Breast epithelium (tissue), 4 donors: ENCODE measurements around the gene MAPK1. TPM values are rescaled to one million over a fixed set of nuclear protein-coding genes. Genes with fewer than 3 reads are reported as not detected.
"Not testable (repeated sequence)": the region's sequence is repeated elsewhere in the genome, so short reads cannot be mapped to it uniquely, and the experiment has no call there.

Experiments
- DNase-seq, 2 donors: peaks; one replicate each; pipeline ENCODE4 v3.0.0-alpha.2; 2019; ENCODE audit warnings: low spot score in 2 of 2
- H3K27ac ChIP-seq, 2 donors: fragments of 200-600 bp; sonication (generic) in 1 of 2; one replicate each; pipeline ENCODE4 v1.5.1; 2016 to 2019; ENCODE audit warnings: mild to moderate bottlenecking in 1 of 2
- H3K27me3 ChIP-seq, 2 donors: fragments of 200-600 bp; sonication (generic) in 1 of 2; one replicate each; pipeline versions ENCODE4 v1.5.1 to v1.6.0; 2017 to 2019; ENCODE audit warnings: control low read depth in 1 of 2, mild to moderate bottlenecking in 1 of 2
- H3K36me3 ChIP-seq: fragments of 200-600 bp; one replicate; pipeline ENCODE4 v1.5.1; 2019
- H3K4me1 ChIP-seq, 2 donors: fragments of 200-600 bp; sonication (generic); one replicate each; pipeline ENCODE4 v1.5.1; 2016 to 2019; ENCODE audit warnings: control low read depth in 1 of 2
- H3K4me3 ChIP-seq, 3 donors: fragments of 200-600 bp; sonication (generic); 1 replicate in 2 of 3; 2 replicates in 1 of 3; pipeline ENCODE4 v1.5.1; 2016 to 2019; ENCODE audit warnings: mild to moderate bottlenecking in 3 of 3, moderate library complexity in 2 of 3
- H3K9me3 ChIP-seq, 2 donors: fragments of 200-600 bp; sonication (generic) in 1 of 2; one replicate each; pipeline ENCODE4 v1.5.1; 2016 to 2019; ENCODE audit warnings: control low read depth in 1 of 2
- CTCF ChIP-seq, 3 donors: fragments of 450-650 bp; IDR thresholded peaks; one replicate each; pipeline ENCODE4 v1.5.1; 2016 to 2017; ENCODE audit warnings: antibody characterized with exemption in 3 of 3, mild to moderate bottlenecking in 3 of 3, moderate library complexity in 3 of 3
- POLR2A ChIP-seq: fragments of 450-650 bp; IDR thresholded peaks from one replicate; pipeline ENCODE4 v1.6.1; 2016; ENCODE audit warnings: antibody characterized with exemption, mild to moderate bottlenecking, moderate library complexity
- POLR2AphosphoS5 ChIP-seq, 3 donors: sonication (generic); formaldehyde crosslinking; IDR thresholded peaks; one replicate each; pipeline ENCODE4 v1.6.1; 2017; ENCODE audit warnings: antibody characterized with exemption in 3 of 3
- intact Hi-C: fragments of 100-400 bp; cut with DNase I; formaldehyde crosslinking; loops from one replicate; pipeline ENCODE4 v1.15.1; 2023; ENCODE audit warnings: low total_unique reads
- total RNA-seq, 3 donors: library from RNA; depleted of rRNA; stranded (reverse); fragments of >200 nt; gene quantifications; one replicate each; pipeline ENCODE4 v1.1.0, GENCODE V29; 2016

MAPK1 gene
- total RNA-seq, 3 donors from 2014 or later: 43.3 to 49.9 (median 44.0) TPM

GRCh38 chr22:21796863-21797262 is 70.6 kb downstream of the MAPK1 start:
- TF ChIP-seq CTCF (IDR thresholded peaks at IDR 0.05): no peak
- TF ChIP-seq POLR2A: no peak
- TF ChIP-seq POLR2AphosphoS5 (IDR thresholded peaks at IDR 0.05): no peak
- Histone ChIP-seq H3K4me1 (no peaks in the 10 kb centered on the region), H3K27ac (no peak overlapping the region), H3K27me3 (no peaks in the 10 kb centered on the region), H3K4me3 (no peak overlapping the region), H3K9me3 (no peaks in the 10 kb centered on the region), H3K36me3 (no peaks in the 10 kb centered on the region)
- no peak for DNase-seq
- intact Hi-C loops: no loop called here

- no peak for DNase-seq
- no peak overlapping the region for H3K27ac ChIP-seq
- no peaks in the 10 kb centered on the region for H3K9me3 ChIP-seq
- intact Hi-C loops: no loop called here
- H3K36me3 ChIP-seq: no peaks in the 10 kb centered on the region
- H3K4me3 ChIP-seq: no peak overlapping the region
- no peaks in the 10 kb centered on the region for H3K27me3 ChIP-seq
- no peaks in the 10 kb centered on the region for H3K4me1 ChIP-seq
- TF ChIP-seq POLR2AphosphoS5 (IDR thresholded peaks at IDR 0.05) (no peak), CTCF (IDR thresholded peaks at IDR 0.05) (no peak), POLR2A (no peak)
These were observed 71.2 kb downstream of the MAPK1 start for GRCh38 chr22:21796231-21796630.

GRCh38 chr22:21793716-21794115 is 73.7 kb downstream of the MAPK1 start:
- H3K9me3 ChIP-seq, DNase-seq, H3K27me3 ChIP-seq, intact Hi-C loops, H3K36me3 ChIP-seq, H3K4me1 ChIP-seq, H3K4me3 ChIP-seq, H3K27ac ChIP-seq: not testable (repeated sequence)

- DNase-seq: no peak
- H3K36me3 ChIP-seq: no peaks in the 10 kb centered on the region
- no peaks in the 10 kb centered on the region for H3K4me1 ChIP-seq
- no peaks in the 10 kb centered on the region for H3K27me3 ChIP-seq
- H3K27ac ChIP-seq: no peak overlapping the region
- H3K4me3 ChIP-seq: no peak overlapping the region
- intact Hi-C loops: no loop called here
- H3K9me3 ChIP-seq: no peaks in the 10 kb centered on the region
- no peak for TF ChIP-seq CTCF (IDR thresholded peaks at IDR 0.05)
These were observed 75.5 kb downstream of the MAPK1 start for GRCh38 chr22:21791635-21792625.

GRCh38 chr22:21790849-21791610 is 76.4 kb downstream of the MAPK1 start:
- intact Hi-C loops, H3K36me3 ChIP-seq, H3K27ac ChIP-seq, H3K4me3 ChIP-seq, H3K27me3 ChIP-seq, H3K9me3 ChIP-seq, H3K4me1 ChIP-seq, DNase-seq: not testable (repeated sequence)

GRCh38 chr22:21790359-21790758 is 77.1 kb downstream of the MAPK1 start:
- no peaks in the 10 kb centered on the region for H3K9me3 ChIP-seq
- no peaks in the 10 kb centered on the region for H3K27me3 ChIP-seq
- TF ChIP-seq CTCF (IDR thresholded peaks at IDR 0.05) (no peak), POLR2AphosphoS5 (IDR thresholded peaks at IDR 0.05) (no peak), POLR2A (no peak)
- intact Hi-C loops: no loop called here
- H3K27ac ChIP-seq: no peak overlapping the region
- H3K4me1 ChIP-seq: no peaks in the 10 kb centered on the region
- DNase-seq: no peak
- no peaks in the 10 kb centered on the region for H3K36me3 ChIP-seq
- no peak overlapping the region for H3K4me3 ChIP-seq

- not testable (repeated sequence) for H3K4me3 ChIP-seq, H3K36me3 ChIP-seq
These were observed 79.9 kb downstream of the MAPK1 start for GRCh38 chr22:21787565-21787964.

More at GRCh38 chr22:21787565-21787964, 79.9 kb downstream of the MAPK1 start:
- intact Hi-C loops, H3K9me3 ChIP-seq, H3K4me1 ChIP-seq, H3K27ac ChIP-seq, H3K27me3 ChIP-seq, DNase-seq: not testable (repeated sequence)
